Measurements from ENCODE around the gene MRPL23. TPM values are rescaled to one million over a fixed set of nuclear protein-coding genes. Genes with fewer than 3 reads are reported as not detected.

MRPL23 gene
- total RNA-seq, 1 donor from 2014 or later: 125 TPM

DNA sequence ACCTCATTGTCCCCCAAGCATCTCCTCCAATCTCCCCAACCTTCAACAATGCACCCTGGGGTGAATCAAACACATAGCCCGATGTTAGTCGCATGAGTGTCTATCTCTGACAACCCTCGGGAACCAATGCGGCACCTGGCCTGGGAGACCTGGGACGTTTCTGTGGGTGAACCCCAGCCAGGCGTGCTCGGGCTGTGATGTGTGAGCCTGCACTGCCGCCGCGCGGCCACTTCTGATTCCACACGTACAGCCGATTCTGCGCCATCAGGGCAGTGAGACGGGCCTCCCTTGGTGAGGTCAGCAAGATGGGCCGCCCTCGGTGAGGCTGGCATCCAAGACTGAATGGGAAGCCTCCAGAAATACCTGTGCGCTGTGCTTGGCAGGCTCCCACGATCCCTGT is 55.7 kb downstream of the MRPL23 start:
- FAIRE-seq: no peak
- H3K4me3 ChIP-seq (ENCODE audit: low read depth, low read length): no peak overlapping the region

GRCh38 chr11:2004466-2004865 is 57.3 kb downstream of the MRPL23 start:
- no peaks in the 10 kb centered on the region for H3K36me3 ChIP-seq (ENCODE audit: control insufficient read depth, insufficient read depth, low read length)
- no peaks in the 10 kb centered on the region for H3K27me3 ChIP-seq (ENCODE audit: control insufficient read depth, insufficient read depth, low read length)
- no peak overlapping the region for H3K4me3 ChIP-seq (ENCODE audit: low read depth, low read length)
- DNase-seq (ENCODE audit: low read depth): no peak
- no peak for FAIRE-seq
- TF ChIP-seq CTCF (IDR thresholded peaks at IDR 0.05; ENCODE audit: insufficient read depth, low read length, severe bottlenecking): no peak

More for the DNA sequence above, 55.7 kb downstream of the MRPL23 start:
- no peak for DNase-seq (ENCODE audit: low read depth)
- Histone ChIP-seq H3K36me3 (ENCODE audit: control insufficient read depth, insufficient read depth, low read length) (no peaks in the 10 kb centered on the region), H3K27me3 (ENCODE audit: control insufficient read depth, insufficient read depth, low read length) (no peaks in the 10 kb centered on the region)
- no peak for TF ChIP-seq CTCF (IDR thresholded peaks at IDR 0.05; ENCODE audit: insufficient read depth, low read length, severe bottlenecking)

Other genes starting within 250 kb of the MRPL23 start
- 1.3 and 2.4 TPM in 2 replicates for gene IFITM10, start 196.7 kb upstream of the MRPL23 start, total RNA-seq
- 214 and 389 TPM in 2 replicates for gene CTSD, start 183.4 kb upstream of the MRPL23 start, total RNA-seq
- 0.53 and 1.5 TPM in 2 replicates for gene SYT8, start 112.3 kb upstream of the MRPL23 start, total RNA-seq
- 0.26 TPM in 1 of 2 replicates, not detected in the other for gene TNNI2, start 108.4 kb upstream of the MRPL23 start, total RNA-seq
- 0.26 TPM in 2 replicates for gene LSP1, start 94.2 kb upstream of the MRPL23 start, total RNA-seq
- not detected in 2 replicates for gene PRR33, start 55.4 kb upstream of the MRPL23 start, total RNA-seq
- not detected in 2 replicates for gene TNNT3, start 27.6 kb upstream of the MRPL23 start, total RNA-seq
- 19.7 and 59.4 TPM in 2 replicates for gene H19, start 50.5 kb downstream of the MRPL23 start, total RNA-seq
- gene IGF2, start 192.1 kb downstream of the MRPL23 start, total RNA-seq: 1.0 and 6.6 TPM in 2 replicates
- gene INS, start 213.9 kb downstream of the MRPL23 start, total RNA-seq: not detected in 2 replicates
- under 0.01 and 0.13 TPM in 2 replicates for gene TH, start 224.5 kb downstream of the MRPL23 start, total RNA-seq